Vagina (tissue), 2 donors: ENCODE results near the gene SERPINF2. TPM values are rescaled to one million over a fixed set of nuclear protein-coding genes. Genes with fewer than 3 reads are reported as not detected.
A peak's percentile ranks its signal among the peaks of the same experiment; 100 is the strongest.

ENCODE experiments used
- DNase-seq, 2 donors: peaks; one replicate each; pipeline ENCODE4 v3.0.0-alpha.2; 2017; ENCODE audit errors: extremely low spot score in 2 of 2
- H3K27ac ChIP-seq: fragments of 200-600 bp; sonication (generic); one replicate; pipeline ENCODE4 v1.5.1; 2019
- H3K27me3 ChIP-seq: fragments of 200-600 bp; sonication (generic); one replicate; pipeline ENCODE4 v1.5.1; 2019
- H3K36me3 ChIP-seq, 2 donors: fragments of 200-600 bp; sonication (generic); one replicate each; pipeline ENCODE4 v1.5.1; 2017 to 2019
- H3K4me1 ChIP-seq: fragments of 200-600 bp; sonication (generic); one replicate; pipeline ENCODE4 v1.5.1; 2019
- H3K4me3 ChIP-seq, 2 donors: fragments of 200-600 bp; sonication (generic); 1 replicate in 1 of 2; 2 replicates in 1 of 2; pipeline ENCODE4 v1.5.1; 2016 to 2019
- H3K9me3 ChIP-seq: fragments of 200-600 bp; sonication (generic); one replicate; pipeline ENCODE4 v1.5.1; 2019
- POLR2A ChIP-seq, 2 donors: fragments of 450-650 bp; IDR thresholded peaks; one replicate each; pipeline ENCODE4 v1.6.1; 2017; ENCODE audit warnings: antibody characterized with exemption in 2 of 2, mild to moderate bottlenecking in 2 of 2, moderate library complexity in 2 of 2
- POLR2AphosphoS5 ChIP-seq, 2 donors: sonication (generic); formaldehyde crosslinking; IDR thresholded peaks; one replicate each; pipeline ENCODE4 v1.9.0; 2017; ENCODE audit warnings: antibody characterized with exemption in 2 of 2, mild to moderate bottlenecking in 2 of 2, low read depth in 1 of 2; ENCODE audit not compliant: insufficient read depth in 1 of 2
- intact Hi-C: fragments of 100-400 bp; cut with DNase I; formaldehyde crosslinking; loops from one replicate; pipeline ENCODE4 v1.15.1; 2023
- total RNA-seq: library from RNA; depleted of rRNA; stranded (reverse); fragments of >200 nt; gene quantifications from one replicate; pipeline ENCODE4 v1.2.3, GENCODE V29; 2016
- TF ChIP-seq, protein P1 (sequence below), 3 experiments: fragments of 450-650 bp in 2 of 3; fragments of 200-600 bp in 1 of 3; sonication (generic) in 1 of 3; IDR thresholded peaks; one replicate each; pipeline ENCODE4 v1.5.1; 2017 to 2019; ENCODE audit warnings: antibody characterized with exemption in 3 of 3, mild to moderate bottlenecking in 2 of 3, moderate library complexity in 2 of 3

SERPINF2 gene
- total RNA-seq, 1 donor from 2014 or later: 23.8 TPM

DNA sequence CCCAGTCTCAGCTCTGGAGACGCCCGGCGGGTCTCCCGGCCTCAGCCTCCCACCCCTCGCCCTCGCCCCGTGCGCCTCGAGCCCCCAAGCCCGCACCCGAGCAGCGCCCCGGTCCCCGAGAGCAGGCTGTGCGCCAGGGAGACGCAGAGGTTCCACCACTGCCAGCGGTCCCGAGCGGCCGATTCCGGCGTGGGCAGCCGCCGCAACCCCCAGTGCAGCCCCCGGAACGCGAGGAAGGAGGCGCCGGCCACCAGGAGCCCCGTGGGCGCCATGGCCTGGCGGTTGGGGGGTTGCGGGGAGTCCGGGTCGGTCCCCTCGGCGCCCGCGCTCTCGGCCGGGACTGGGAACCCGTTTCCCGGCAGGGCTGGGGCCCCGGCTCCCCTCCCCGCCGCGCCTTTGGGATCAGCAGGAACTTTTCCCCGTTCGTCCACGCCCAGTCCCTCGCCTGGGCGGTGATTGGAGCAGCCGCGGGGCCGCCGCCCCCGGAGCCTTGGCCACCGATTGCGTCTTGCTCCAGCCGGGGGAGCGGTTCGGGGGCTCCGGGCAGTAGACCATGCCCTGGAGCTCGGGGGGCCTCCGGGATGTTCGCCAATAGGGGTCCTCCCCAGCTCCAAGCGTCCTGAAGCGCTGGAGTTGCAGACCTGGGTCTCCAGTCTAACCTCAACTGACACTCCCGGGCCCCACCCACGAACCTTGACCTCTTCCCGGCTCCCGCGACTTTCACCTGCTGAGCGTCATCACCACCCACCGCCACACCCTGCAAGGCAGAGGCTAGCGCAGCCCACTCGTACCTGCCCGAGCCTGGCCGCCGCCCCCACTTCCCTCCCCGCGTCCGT, 32.5 kb upstream of the SERPINF2 start, which contains the start of gene TLCD2:
Gene TLCD2 (minus strand): TSS at position 407 of the 836 bp plus-strand sequence. CDS start 135 bp downstream, at position 272.
- DNase-seq: peak in 1 of 2 donors; percentile 89
- Histone ChIP-seq H3K9me3 (no peaks in the 10 kb centered on the region), H3K27ac (peak within 1 kb of the TSS; percentile 77), H3K4me3 (peak within 1 kb of the TSS; percentile 67 to 69), H3K36me3 (peaks cover 0 to 5% of the 10 kb centered on the region in 2 donors), H3K4me1 (peaks cover 41% of the 10 kb centered on the region), H3K27me3 (no peaks in the 10 kb centered on the region)
- TF ChIP-seq, protein P1, sequence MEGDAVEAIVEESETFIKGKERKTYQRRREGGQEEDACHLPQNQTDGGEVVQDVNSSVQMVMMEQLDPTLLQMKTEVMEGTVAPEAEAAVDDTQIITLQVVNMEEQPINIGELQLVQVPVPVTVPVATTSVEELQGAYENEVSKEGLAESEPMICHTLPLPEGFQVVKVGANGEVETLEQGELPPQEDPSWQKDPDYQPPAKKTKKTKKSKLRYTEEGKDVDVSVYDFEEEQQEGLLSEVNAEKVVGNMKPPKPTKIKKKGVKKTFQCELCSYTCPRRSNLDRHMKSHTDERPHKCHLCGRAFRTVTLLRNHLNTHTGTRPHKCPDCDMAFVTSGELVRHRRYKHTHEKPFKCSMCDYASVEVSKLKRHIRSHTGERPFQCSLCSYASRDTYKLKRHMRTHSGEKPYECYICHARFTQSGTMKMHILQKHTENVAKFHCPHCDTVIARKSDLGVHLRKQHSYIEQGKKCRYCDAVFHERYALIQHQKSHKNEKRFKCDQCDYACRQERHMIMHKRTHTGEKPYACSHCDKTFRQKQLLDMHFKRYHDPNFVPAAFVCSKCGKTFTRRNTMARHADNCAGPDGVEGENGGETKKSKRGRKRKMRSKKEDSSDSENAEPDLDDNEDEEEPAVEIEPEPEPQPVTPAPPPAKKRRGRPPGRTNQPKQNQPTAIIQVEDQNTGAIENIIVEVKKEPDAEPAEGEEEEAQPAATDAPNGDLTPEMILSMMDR (IDR thresholded peaks at IDR 0.05): no peak
- TF ChIP-seq POLR2AphosphoS5 (IDR thresholded peaks at IDR 0.05; ENCODE audit: insufficient read depth in 1 of 2, low read depth in 1 of 2) (peak; percentile 12 to 76), POLR2A (IDR thresholded peaks at IDR 0.05) (peak in 1 of 2 donors; percentile 53)
- intact Hi-C loops: loop anchor here (10.0 kb wide), 1 partner anchor 135 kb away; no protein-coding TSS in a partner anchor

- H3K4me3 ChIP-seq: peak overlapping the region; percentile 67 to 69
- peaks cover 45% of the 10 kb centered on the region for H3K4me1 ChIP-seq
- H3K9me3 ChIP-seq: no peaks in the 10 kb centered on the region
- peak in 1 of 2 donors; percentile 87 for DNase-seq
- H3K27ac ChIP-seq: peak overlapping the region; percentile 77
- H3K27me3 ChIP-seq: no peaks in the 10 kb centered on the region
- peaks cover 0 to 5% of the 10 kb centered on the region in 2 donors for H3K36me3 ChIP-seq
- intact Hi-C loops: loop anchor here (10.0 kb wide), 1 partner anchor 136 kb away; no protein-coding TSS in a partner anchor
- TF ChIP-seq POLR2AphosphoS5 (IDR thresholded peaks at IDR 0.05; ENCODE audit: insufficient read depth in 1 of 2, low read depth in 1 of 2): no peak
- no peak for TF ChIP-seq POLR2A (IDR thresholded peaks at IDR 0.05)
- TF ChIP-seq, protein P1 (IDR thresholded peaks at IDR 0.05): no peak
Observed at GRCh38 chr17:1710807-1711553, 31.7 kb upstream of the SERPINF2 start.

- no peak for TF ChIP-seq POLR2A (IDR thresholded peaks at IDR 0.05)
- TF ChIP-seq POLR2AphosphoS5 (IDR thresholded peaks at IDR 0.05; ENCODE audit: insufficient read depth in 1 of 2, low read depth in 1 of 2): no peak
- Histone ChIP-seq H3K27ac (peak overlapping the region; percentile 100), H3K27me3 (no peaks in the 10 kb centered on the region), H3K4me1 (peaks cover 45% of the 10 kb centered on the region), H3K9me3 (no peaks in the 10 kb centered on the region), H3K36me3 (peaks cover 0 to 5% of the 10 kb centered on the region in 2 donors), H3K4me3 (no peak overlapping the region)
- intact Hi-C loops: loop anchor here (2.0 to 10.0 kb wide), 2 partner anchors 27 to 137 kb away; partner anchors contain the start of gene PRPF8
- DNase-seq: no peak
Observed at GRCh38 chr17:1711804-1712203, 30.9 kb upstream of the SERPINF2 start.

DNA sequence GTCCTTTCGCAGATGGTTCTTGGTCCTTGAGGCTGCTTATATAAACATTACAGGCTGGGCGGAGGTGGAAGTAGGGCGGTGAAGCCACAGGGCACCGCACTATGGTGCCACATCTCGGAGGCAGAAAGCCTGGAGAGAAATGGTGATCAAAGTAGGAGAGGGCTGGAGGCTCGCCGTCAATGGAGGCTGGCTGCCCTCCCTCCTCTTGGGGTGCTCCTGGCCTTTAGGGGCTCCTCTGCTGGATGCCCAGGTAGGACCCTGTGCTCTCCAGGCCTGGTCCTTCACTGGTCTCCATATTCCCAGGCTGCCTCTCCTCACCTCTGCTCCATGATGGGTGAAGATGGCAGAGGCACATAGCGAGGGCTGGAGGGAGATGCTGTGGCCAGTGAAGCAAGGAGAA, 30.4 kb upstream of the SERPINF2 start:
- TF ChIP-seq POLR2AphosphoS5 (IDR thresholded peaks at IDR 0.05; ENCODE audit: insufficient read depth in 1 of 2, low read depth in 1 of 2): no peak
- TF ChIP-seq, protein P1 (IDR thresholded peaks at IDR 0.05): no peak
- TF ChIP-seq POLR2A (IDR thresholded peaks at IDR 0.05): no peak

More for the DNA sequence above, 30.4 kb upstream of the SERPINF2 start:
- Histone ChIP-seq H3K27ac (peak overlapping the region; percentile 100), H3K27me3 (no peaks in the 10 kb centered on the region), H3K4me3 (no peak overlapping the region), H3K36me3 (peaks cover 0 to 5% of the 10 kb centered on the region in 2 donors), H3K4me1 (peaks cover 46% of the 10 kb centered on the region), H3K9me3 (no peaks in the 10 kb centered on the region)
- intact Hi-C loops: loop anchor here (2.0 to 10.0 kb wide), 2 partner anchors 27 to 137 kb away; partner anchors contain the start of gene PRPF8
- DNase-seq: no peak
